ENCODE measurements around the gene NOL8.
A peak's percentile ranks its signal among the peaks of the same experiment; 100 is the strongest.

Gene NOL8

GRCh38 chr9:92254381-92255337 is 70.5 kb downstream of the NOL8 start:
- H3K4me1 Mint-ChIP-seq: no peaks in the 10 kb centered on the region
- peak overlapping the region in 1 of 2 donors; percentile 22 for H3K27ac Mint-ChIP-seq

DNA sequence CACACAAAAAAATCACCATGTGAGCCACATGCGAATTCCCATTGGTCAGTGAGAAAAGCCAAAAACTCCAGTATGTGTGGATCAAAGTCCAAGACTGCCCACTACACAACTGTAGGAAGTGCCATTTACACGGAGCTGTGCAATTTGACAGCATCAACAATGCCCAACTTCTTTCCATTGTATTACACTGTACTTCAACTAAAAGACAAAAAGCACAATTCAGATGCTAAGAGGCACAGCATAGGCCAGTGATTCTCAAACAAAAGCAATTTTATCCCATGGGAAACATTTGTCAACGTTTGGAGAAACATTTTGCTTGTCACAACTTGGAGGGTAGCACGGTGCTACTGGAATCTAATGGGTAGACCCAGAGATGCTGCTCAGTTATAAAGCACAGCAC is 71.5 kb downstream of the NOL8 start:
- peak overlapping the region in 1 of 2 donors; percentile 38 for H3K27ac Mint-ChIP-seq
- no peaks in the 10 kb centered on the region for H3K4me1 Mint-ChIP-seq
- H3K27me3 Mint-ChIP-seq: no peaks in the 10 kb centered on the region
- H3K9me3 Mint-ChIP-seq: no peaks in the 10 kb centered on the region
- ATAC-seq (no peak), DNase-seq (no peak)
- no peak overlapping the region for H3K4me3 Mint-ChIP-seq

More at GRCh38 chr9:92254381-92255337, 70.5 kb downstream of the NOL8 start:
- DNase-seq (no peak), ATAC-seq (no peak)
- Mint-ChIP-seq H3K4me3 (no peak overlapping the region), H3K9me3 (no peaks in the 10 kb centered on the region), H3K27me3 (no peaks in the 10 kb centered on the region)

DNA sequence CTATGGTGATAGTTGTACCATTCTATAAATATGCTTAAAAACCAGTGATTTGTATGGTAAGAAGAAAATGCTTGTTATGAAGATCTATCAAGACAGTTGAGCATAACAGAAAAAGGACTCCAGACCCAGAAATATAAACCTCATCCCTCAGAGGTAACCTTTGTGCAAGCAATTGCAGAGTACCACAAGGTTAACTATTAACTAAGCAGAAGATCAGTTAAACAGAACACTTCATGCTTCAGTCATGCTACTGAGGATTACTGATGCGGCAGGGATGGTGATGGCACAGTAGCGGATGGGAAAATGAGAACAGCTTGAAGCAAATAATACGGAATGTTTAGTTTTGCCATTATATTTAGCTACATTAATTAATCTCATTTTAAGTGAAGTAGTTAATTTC is 77.2 kb downstream of the NOL8 start:
- no peak overlapping the region for H3K4me3 Mint-ChIP-seq
- H3K9me3 Mint-ChIP-seq: no peaks in the 10 kb centered on the region
- H3K4me1 Mint-ChIP-seq: no peaks in the 10 kb centered on the region
- DNase-seq (no peak), ATAC-seq (no peak)
- no peak overlapping the region for H3K27ac Mint-ChIP-seq
- H3K27me3 Mint-ChIP-seq: no peaks in the 10 kb centered on the region

Measured in stimulated activated naive CD8-positive, alpha-beta T cell treated with anti-CD3 and anti-CD28 coated beads, Interleukin-15, amount 100 ng/mL, for 72 hours (primary cell).